Gastroesophageal sphincter (tissue), 4 donors: ENCODE data around the gene FANK1. TPM values are rescaled to one million over a fixed set of nuclear protein-coding genes. Genes with fewer than 3 reads are reported as not detected.

Source experiments
- ATAC-seq: fragments of 150-250 bp; one replicate; pipeline ENCODE4 v1.9.1; 2016; ENCODE audit warnings: mild to moderate bottlenecking, moderate library complexity
- H3K27ac ChIP-seq, 4 donors: fragments of 200-600 bp; sonication (generic) in 3 of 4; 1 replicate in 3 of 4; 2 replicates in 1 of 4; pipeline ENCODE4 v1.5.1; 2016 to 2019
- H3K27me3 ChIP-seq: fragments of 200-600 bp; sonication (generic); one replicate; pipeline ENCODE4 v1.5.1; 2019
- H3K36me3 ChIP-seq, 2 donors: fragments of 200-600 bp; sonication (generic); one replicate each; pipeline ENCODE4 v1.5.1; 2019; ENCODE audit warnings: control low read depth in 1 of 2
- H3K4me1 ChIP-seq, 3 donors: fragments of 200-600 bp; sonication (generic); 1 replicate in 2 of 3; 2 replicates in 1 of 3; pipeline ENCODE4 v1.5.1; 2016 to 2019; ENCODE audit warnings: control low read depth in 2 of 3
- H3K4me3 ChIP-seq, 2 donors: fragments of 200-600 bp; sonication (generic); one replicate each; pipeline ENCODE4 v1.5.1; 2019; ENCODE audit warnings: mild to moderate bottlenecking in 1 of 2, moderate library complexity in 1 of 2
- H3K9me3 ChIP-seq, 3 donors: fragments of 200-600 bp; sonication (generic); one replicate each; pipeline ENCODE4 v1.5.1; 2017 to 2019; ENCODE audit warnings: control low read depth in 2 of 3
- CTCF ChIP-seq, 4 experiments: fragments of 200-600 bp in 2 of 4; fragments of 450-650 bp in 2 of 4; sonication (generic) in 1 of 4; IDR thresholded peaks; one replicate each; pipeline ENCODE4 v1.5.1; 2017 to 2019; ENCODE audit warnings: antibody characterized with exemption in 4 of 4, mild to moderate bottlenecking in 2 of 4, moderate library complexity in 2 of 4
- EP300 ChIP-seq: sonication (generic); formaldehyde crosslinking; IDR thresholded peaks from one replicate; pipeline ENCODE4 v1.6.1; 2017; ENCODE audit warnings: antibody characterized with exemption, mild to moderate bottlenecking
- POLR2A ChIP-seq, 2 donors: fragments of 450-650 bp; IDR thresholded peaks; one replicate each; pipeline ENCODE4 v1.6.1; 2017; ENCODE audit warnings: antibody characterized with exemption in 2 of 2, mild to moderate bottlenecking in 2 of 2, moderate library complexity in 1 of 2
- POLR2AphosphoS5 ChIP-seq: sonication (generic); formaldehyde crosslinking; IDR thresholded peaks from one replicate; pipeline ENCODE4 v1.6.1; 2017; ENCODE audit warnings: antibody characterized with exemption
- WGBS, 2 donors: methylation state at CpG; one replicate each; pipeline ENCODE4 v1.1.5; 2018; ENCODE audit warnings: low coverage in 1 of 2; 5-methylcytosine and 5-hydroxymethylcytosine counted together
- total RNA-seq, 4 donors: library from RNA; depleted of rRNA; stranded (reverse); fragments of >200 nt; gene quantifications; one replicate each; pipeline ENCODE4 v1.1.0, GENCODE V29; 2016

FANK1 gene
- total RNA-seq, 4 donors from 2014 or later: 0.81 to 1.7 (median 0.93) TPM; not detected in 1

GRCh38 chr10:125997586-125997985, 101.2 kb downstream of the FANK1 start:
- 79% methylated on average over 2 of the region's 12 CpGs; no CpG with 5 or more reads in 1 of the 2 donors for WGBS, 2 donors

GRCh38 chr10:125999694-126000093, 103.3 kb downstream of the FANK1 start:
- no peaks in the 10 kb centered on the region for H3K36me3 ChIP-seq
- H3K9me3 ChIP-seq: no peaks in the 10 kb centered on the region
- H3K27ac ChIP-seq: no peak overlapping the region
- no peak overlapping the region for H3K4me3 ChIP-seq
- 77 to 80% methylated on average over 3 of the region's 3 CpGs for WGBS, 2 donors
- H3K4me1 ChIP-seq: no peaks in the 10 kb centered on the region
- no peak for ATAC-seq
- H3K27me3 ChIP-seq: no peaks in the 10 kb centered on the region
- TF ChIP-seq POLR2A (IDR thresholded peaks at IDR 0.05): no peak
- no peak for TF ChIP-seq CTCF (IDR thresholded peaks at IDR 0.05)
- no peak for TF ChIP-seq POLR2AphosphoS5
- TF ChIP-seq EP300: no peak

More at GRCh38 chr10:125997586-125997985, 101.2 kb downstream of the FANK1 start:
- TF ChIP-seq EP300 (no peak), POLR2A (IDR thresholded peaks at IDR 0.05) (no peak), CTCF (IDR thresholded peaks at IDR 0.05) (no peak), POLR2AphosphoS5 (no peak)
- Histone ChIP-seq H3K36me3 (no peaks in the 10 kb centered on the region), H3K4me3 (no peak overlapping the region), H3K4me1 (no peaks in the 10 kb centered on the region), H3K9me3 (no peaks in the 10 kb centered on the region), H3K27me3 (no peaks in the 10 kb centered on the region), H3K27ac (no peak overlapping the region)
- ATAC-seq: no peak

- Histone ChIP-seq H3K4me1 (no peaks in the 10 kb centered on the region), H3K27ac (no peak overlapping the region), H3K36me3 (no peaks in the 10 kb centered on the region), H3K27me3 (no peaks in the 10 kb centered on the region), H3K9me3 (no peaks in the 10 kb centered on the region), H3K4me3 (no peak overlapping the region)
- no peak for ATAC-seq
- TF ChIP-seq CTCF (IDR thresholded peaks at IDR 0.05): no peak
- TF ChIP-seq EP300: no peak
- TF ChIP-seq POLR2A (IDR thresholded peaks at IDR 0.05): no peak
- TF ChIP-seq POLR2AphosphoS5: no peak
- 80% methylated on average over 1 of the region's 2 CpGs; no CpG with 5 or more reads in 1 of the 2 donors for WGBS, 2 donors
These were observed 105.2 kb downstream of the FANK1 start for GRCh38 chr10:126001576-126001975.

GRCh38 chr10:126004752-126005151, 108.4 kb downstream of the FANK1 start:
- H3K36me3 ChIP-seq: peaks cover 0 to 5% of the 10 kb centered on the region in 2 donors
- WGBS, 2 donors: 81% methylated on average over 7 of the region's 8 CpGs; no CpG with 5 or more reads in 1 of the 2 donors
- no peak for ATAC-seq
- H3K27ac ChIP-seq: no peak overlapping the region
- H3K4me3 ChIP-seq: no peak overlapping the region
- H3K27me3 ChIP-seq: no peaks in the 10 kb centered on the region
- TF ChIP-seq POLR2AphosphoS5: no peak
- H3K9me3 ChIP-seq: no peaks in the 10 kb centered on the region
- no peaks in the 10 kb centered on the region for H3K4me1 ChIP-seq

- Histone ChIP-seq H3K4me3 (no peak overlapping the region), H3K27me3 (no peaks in the 10 kb centered on the region), H3K4me1 (no peaks in the 10 kb centered on the region), H3K9me3 (peaks cover 0 to 8% (median 0%) of the 10 kb centered on the region in 3 donors), H3K27ac (no peak overlapping the region), H3K36me3 (peaks cover 0 to 5% of the 10 kb centered on the region in 2 donors)
- 100% methylated on average over 4 of the region's 5 CpGs; no CpG with 5 or more reads in 1 of the 2 donors for WGBS, 2 donors
- no peak for ATAC-seq
- TF ChIP-seq POLR2AphosphoS5 (no peak), CTCF (IDR thresholded peaks at IDR 0.05) (no peak), EP300 (no peak), POLR2A (IDR thresholded peaks at IDR 0.05) (no peak)
These were observed 109.9 kb downstream of the FANK1 start for GRCh38 chr10:126006264-126006663.
